ENCODE data around the gene KCNK16.

Gene KCNK16

DNA sequence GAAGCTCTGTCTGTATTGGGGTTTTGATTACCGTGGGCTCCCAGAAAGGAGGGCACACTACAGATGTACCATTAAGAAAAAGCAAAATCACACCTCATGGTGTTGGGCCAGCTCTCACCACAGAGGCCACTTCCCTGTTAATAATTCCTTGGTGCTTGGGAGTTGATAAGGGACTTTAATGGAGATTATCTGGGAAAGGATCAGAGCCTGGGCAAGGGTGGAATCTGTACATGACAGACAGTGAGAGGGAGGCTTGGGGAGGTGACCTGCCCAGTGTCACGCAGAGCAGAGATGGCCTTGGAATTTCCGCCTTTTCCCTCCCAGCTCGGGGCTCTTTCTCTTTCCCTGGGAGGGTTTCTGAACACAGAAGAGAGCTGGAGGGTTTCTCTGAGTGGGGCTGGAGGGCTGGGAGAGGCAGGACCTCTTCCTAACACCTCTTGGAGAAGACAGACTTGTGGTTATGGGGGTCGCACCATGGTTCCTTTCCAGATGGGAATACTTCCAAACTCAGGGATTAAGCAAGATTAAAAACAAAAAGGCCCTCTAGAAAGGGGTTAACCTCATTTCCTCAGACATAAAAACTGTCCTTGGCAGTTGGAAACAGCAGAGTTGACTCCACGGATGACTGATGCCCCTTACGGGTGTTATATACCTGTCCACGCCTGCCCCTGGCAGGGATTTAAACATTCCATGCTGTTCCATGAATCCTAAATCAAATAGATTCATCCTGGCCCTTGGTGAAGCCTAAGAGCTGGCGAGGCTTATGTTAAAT lies 16.8 kb upstream of the KCNK16 start:
- H3K27ac ChIP-seq (ENCODE audit: low read depth, low read length), result no peak overlapping the region
- no peaks in the 10 kb centered on the region for H3K27me3 ChIP-seq (ENCODE audit: control insufficient read depth, insufficient read depth, low read length)
- H3K9ac ChIP-seq (ENCODE audit: low read length), result no peak overlapping the region
- H3K4me1 ChIP-seq (ENCODE audit: control insufficient read depth, insufficient read depth, low read length), result no peaks in the 10 kb centered on the region
- no peak overlapping the region for H3K4me3 ChIP-seq (ENCODE audit: low read length)
- no peaks in the 10 kb centered on the region for H3K36me3 ChIP-seq (ENCODE audit: control insufficient read depth, insufficient read depth, low read length)

GRCh38 chr6:39338397-39338796 lies 15.9 kb upstream of the KCNK16 start:
- no peaks in the 10 kb centered on the region for H3K27me3 ChIP-seq (ENCODE audit: control insufficient read depth, insufficient read depth, low read length)
- H3K4me3 ChIP-seq (ENCODE audit: low read length), result no peak overlapping the region
- H3K4me1 ChIP-seq (ENCODE audit: control insufficient read depth, insufficient read depth, low read length), result no peaks in the 10 kb centered on the region
- H3K9ac ChIP-seq (ENCODE audit: low read length), result no peak overlapping the region
- H3K27ac ChIP-seq (ENCODE audit: low read depth, low read length), result no peak overlapping the region
- H3K36me3 ChIP-seq (ENCODE audit: control insufficient read depth, insufficient read depth, low read length), result no peaks in the 10 kb centered on the region

GRCh38 chr6:39335780-39336545 lies 13.5 kb upstream of the KCNK16 start:
- no peaks in the 10 kb centered on the region for H3K27me3 ChIP-seq (ENCODE audit: control insufficient read depth, insufficient read depth, low read length)
- no peak overlapping the region for H3K4me3 ChIP-seq (ENCODE audit: low read length)
- H3K4me1 ChIP-seq (ENCODE audit: control insufficient read depth, insufficient read depth, low read length), result no peaks in the 10 kb centered on the region
- no peak overlapping the region for H3K27ac ChIP-seq (ENCODE audit: low read depth, low read length)
- H3K9ac ChIP-seq (ENCODE audit: low read length), result no peak overlapping the region
- no peaks in the 10 kb centered on the region for H3K36me3 ChIP-seq (ENCODE audit: control insufficient read depth, insufficient read depth, low read length)

- no peaks in the 10 kb centered on the region for H3K27me3 ChIP-seq (ENCODE audit: control insufficient read depth, insufficient read depth, low read length)
- no peaks in the 10 kb centered on the region for H3K36me3 ChIP-seq (ENCODE audit: control insufficient read depth, insufficient read depth, low read length)
- H3K4me1 ChIP-seq (ENCODE audit: control insufficient read depth, insufficient read depth, low read length), result no peaks in the 10 kb centered on the region
- no peak overlapping the region for H3K4me3 ChIP-seq (ENCODE audit: low read length)
- H3K9ac ChIP-seq (ENCODE audit: low read length), result no peak overlapping the region
- H3K27ac ChIP-seq (ENCODE audit: low read depth, low read length), result no peak overlapping the region
These were observed 11.3 kb upstream of the KCNK16 start for GRCh38 chr6:39333644-39334438.

DNA sequence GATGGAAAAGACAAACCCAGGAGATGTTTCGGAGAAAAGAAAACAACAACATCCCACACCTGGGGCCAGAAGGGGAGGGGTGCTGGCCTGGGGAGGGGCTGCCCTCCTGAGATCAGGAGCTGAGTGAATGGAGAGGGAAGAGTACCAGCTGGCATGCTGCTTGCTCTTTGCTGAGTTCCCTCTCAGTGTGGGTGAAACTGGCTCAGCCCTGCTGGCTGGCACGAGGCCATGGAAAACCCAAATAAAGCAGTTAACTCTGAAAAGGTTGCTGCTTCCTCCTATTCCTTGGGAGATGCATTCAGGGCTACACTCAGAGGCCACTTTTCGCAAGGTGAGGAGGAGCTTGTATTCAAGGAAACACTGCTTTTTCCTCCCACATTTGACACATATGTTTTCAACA lies 8.0 kb upstream of the KCNK16 start:
- Histone ChIP-seq H3K9ac (ENCODE audit: low read length) (no peak overlapping the region), H3K4me3 (ENCODE audit: low read length) (no peak overlapping the region), H3K27me3 (ENCODE audit: control insufficient read depth, insufficient read depth, low read length) (no peaks in the 10 kb centered on the region), H3K27ac (ENCODE audit: low read depth, low read length) (no peak overlapping the region), H3K36me3 (ENCODE audit: control insufficient read depth, insufficient read depth, low read length) (no peaks in the 10 kb centered on the region), H3K4me1 (ENCODE audit: control insufficient read depth, insufficient read depth, low read length) (no peaks in the 10 kb centered on the region)

- Histone ChIP-seq H3K4me3 (ENCODE audit: low read length) (no peak overlapping the region), H3K27me3 (ENCODE audit: control insufficient read depth, insufficient read depth, low read length) (no peaks in the 10 kb centered on the region), H3K36me3 (ENCODE audit: control insufficient read depth, insufficient read depth, low read length) (no peaks in the 10 kb centered on the region), H3K27ac (ENCODE audit: low read depth, low read length) (no peak overlapping the region), H3K9ac (ENCODE audit: low read length) (no peak overlapping the region), H3K4me1 (ENCODE audit: control insufficient read depth, insufficient read depth, low read length) (no peaks in the 10 kb centered on the region)
These were observed 7.6 kb upstream of the KCNK16 start for GRCh38 chr6:39330057-39330456.

- H3K4me1 ChIP-seq (ENCODE audit: control insufficient read depth, insufficient read depth, low read length), result no peaks in the 10 kb centered on the region
- H3K27ac ChIP-seq (ENCODE audit: low read depth, low read length), result no peak overlapping the region
- H3K27me3 ChIP-seq (ENCODE audit: control insufficient read depth, insufficient read depth, low read length), result no peaks in the 10 kb centered on the region
- H3K36me3 ChIP-seq (ENCODE audit: control insufficient read depth, insufficient read depth, low read length), result no peaks in the 10 kb centered on the region
- H3K9ac ChIP-seq (ENCODE audit: low read length), result no peak overlapping the region
- H3K4me3 ChIP-seq (ENCODE audit: low read length), result no peak overlapping the region
These were observed 5.6 kb upstream of the KCNK16 start for GRCh38 chr6:39328066-39328465.

GRCh38 chr6:39327507-39327906 lies 5.0 kb upstream of the KCNK16 start:
- Histone ChIP-seq H3K27me3 (ENCODE audit: control insufficient read depth, insufficient read depth, low read length) (no peaks in the 10 kb centered on the region), H3K36me3 (ENCODE audit: control insufficient read depth, insufficient read depth, low read length) (no peaks in the 10 kb centered on the region), H3K4me3 (ENCODE audit: low read length) (no peak overlapping the region), H3K9ac (ENCODE audit: low read length) (no peak overlapping the region), H3K4me1 (ENCODE audit: control insufficient read depth, insufficient read depth, low read length) (no peaks in the 10 kb centered on the region), H3K27ac (ENCODE audit: low read depth, low read length) (no peak overlapping the region)

DNA sequence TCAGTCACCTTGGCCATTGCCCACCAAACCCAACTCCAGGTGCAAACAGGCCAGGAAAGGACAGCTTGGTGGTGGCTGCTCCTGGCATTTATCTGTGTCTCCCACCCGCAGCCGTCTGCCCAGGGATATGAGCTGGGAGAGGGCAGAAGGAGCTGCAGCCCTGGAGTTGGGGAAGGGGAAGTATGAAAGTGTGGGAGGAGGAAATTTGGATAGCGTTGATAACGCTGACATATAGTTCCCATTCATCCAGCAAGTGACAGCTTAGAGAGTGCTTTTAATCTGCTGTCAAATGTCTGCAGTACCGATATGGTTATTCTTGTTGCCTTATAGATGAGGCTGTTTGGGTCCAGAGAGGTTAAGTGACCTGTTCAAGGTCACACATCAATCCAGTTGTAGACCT lies 741 bp downstream of the KCNK16 start:
- Histone ChIP-seq H3K27me3 (ENCODE audit: control insufficient read depth, insufficient read depth, low read length) (no peaks in the 10 kb centered on the region), H3K4me3 (ENCODE audit: low read length) (no peak overlapping the region), H3K4me1 (ENCODE audit: control insufficient read depth, insufficient read depth, low read length) (no peaks in the 10 kb centered on the region), H3K9ac (ENCODE audit: low read length) (no peak overlapping the region), H3K36me3 (ENCODE audit: control insufficient read depth, insufficient read depth, low read length) (no peaks in the 10 kb centered on the region), H3K27ac (ENCODE audit: low read depth, low read length) (no peak overlapping the region)

DNA sequence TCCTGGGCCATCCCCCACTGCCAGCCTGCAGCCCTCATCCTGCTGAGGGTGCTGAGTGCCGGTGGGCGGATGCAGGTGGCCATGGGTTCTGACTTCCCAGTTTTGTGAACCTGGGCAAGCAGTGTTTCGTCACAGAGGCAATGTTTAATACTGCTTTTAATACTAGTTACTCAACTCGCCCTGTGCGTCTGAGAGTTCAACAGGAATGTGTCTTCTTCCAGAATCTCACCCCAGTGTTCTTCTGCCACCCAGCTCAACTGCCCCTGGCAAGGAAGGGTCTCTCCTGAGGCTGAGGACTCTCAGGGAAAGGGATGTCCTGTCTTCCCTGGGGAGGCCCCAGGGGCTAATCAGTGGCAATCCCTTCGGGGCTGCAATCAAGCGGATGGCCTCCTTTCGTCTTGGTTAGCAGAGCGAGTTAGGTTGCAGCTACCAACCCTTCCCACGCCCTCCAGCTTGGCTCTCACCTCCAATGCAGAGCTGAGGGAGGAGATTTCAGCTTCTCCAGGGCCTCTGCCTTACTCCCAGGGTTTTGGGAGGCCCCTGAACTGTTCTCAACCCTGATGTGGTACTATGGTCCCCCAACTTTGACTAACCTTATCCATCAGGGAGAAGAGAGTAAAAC lies 2.0 kb downstream of the KCNK16 start:
- no peaks in the 10 kb centered on the region for H3K27me3 ChIP-seq (ENCODE audit: control insufficient read depth, insufficient read depth, low read length)
- no peak overlapping the region for H3K27ac ChIP-seq (ENCODE audit: low read depth, low read length)
- no peak overlapping the region for H3K4me3 ChIP-seq (ENCODE audit: low read length)
- no peaks in the 10 kb centered on the region for H3K36me3 ChIP-seq (ENCODE audit: control insufficient read depth, insufficient read depth, low read length)
- H3K4me1 ChIP-seq (ENCODE audit: control insufficient read depth, insufficient read depth, low read length), result no peaks in the 10 kb centered on the region
- no peak overlapping the region for H3K9ac ChIP-seq (ENCODE audit: low read length)

- H3K36me3 ChIP-seq (ENCODE audit: control insufficient read depth, insufficient read depth, low read length), result no peaks in the 10 kb centered on the region
- peaks cover 3% of the 10 kb centered on the region for H3K27me3 ChIP-seq (ENCODE audit: control insufficient read depth, insufficient read depth, low read length)
- H3K4me1 ChIP-seq (ENCODE audit: control insufficient read depth, insufficient read depth, low read length), result no peaks in the 10 kb centered on the region
- H3K27ac ChIP-seq (ENCODE audit: low read depth, low read length), result no peak overlapping the region
- H3K9ac ChIP-seq (ENCODE audit: low read length), result no peak overlapping the region
- no peak overlapping the region for H3K4me3 ChIP-seq (ENCODE audit: low read length)
These were observed 2.7 kb downstream of the KCNK16 start for GRCh38 chr6:39319621-39320362.
